HepG2 (cell line): ENCODE data around the gene HAPLN2. TPM values are rescaled to one million over a fixed set of nuclear protein-coding genes. Genes with fewer than 3 reads are reported as not detected.

Experiments used
- ASH2L ChIP-seq: fragments of 300-600, 200-600 bp; sonication (generic); IDR thresholded peaks from 2 replicates; pipeline ENCODE4 v1.7.0; 2017; ENCODE audit warnings: low read depth, mild to moderate bottlenecking, moderate library complexity, mixed read lengths, low read length; ENCODE audit not compliant: insufficient read length
- CREBL2 ChIP-seq: sonication (generic); formaldehyde crosslinking; IDR thresholded peaks from 2 replicates; pipeline ENCODE4 v1.8.1; 2023; ENCODE audit warnings: missing genetic modification reagents, mild to moderate bottlenecking, borderline replicate concordance
- CSRNP2 ChIP-seq: sonication (generic); formaldehyde crosslinking; conservative IDR thresholded peaks from 2 replicates; pipeline ENCODE4 v1.8.0; 2022; ENCODE audit warnings: low read depth, missing genetic modification reagents
- ELF4 ChIP-seq: sonication (generic); formaldehyde crosslinking; IDR thresholded peaks from 2 replicates; pipeline ENCODE4 v1.5.0; 2020; ENCODE audit warnings: missing genetic modification reagents, mild to moderate bottlenecking, moderate library complexity, borderline replicate concordance
- GATAD2A ChIP-seq: IDR thresholded peaks from 2 replicates; pipeline ENCODE4 v1.6.1; 2016
- HDAC6 ChIP-seq: fragments of 200-600 bp; sonication (generic); IDR thresholded peaks from 2 replicates; pipeline ENCODE4 v1.7.0; 2017; ENCODE audit warnings: mild to moderate bottlenecking, antibody characterized with exemption, low read length, low read depth
- KAT2B ChIP-seq: fragments of 150-350 bp; IDR thresholded peaks from 2 replicates; pipeline ENCODE4 v1.6.1; 2014; ENCODE audit warnings: low read depth, low read length, borderline replicate concordance
- KMT2A ChIP-seq: sonication (generic); formaldehyde crosslinking; IDR thresholded peaks from 2 replicates; pipeline ENCODE4 v1.4.0; 2020; ENCODE audit warnings: missing genetic modification reagents
- MAFF ChIP-seq: IDR thresholded peaks from 2 replicates; pipeline ENCODE4 v1.6.1; 2011; ENCODE audit warnings: low read depth, low read length, improper control_type of control experiment
- MED1 ChIP-seq: sonication (generic); formaldehyde crosslinking; IDR thresholded peaks from 2 replicates; pipeline ENCODE4 v1.4.0; 2020; ENCODE audit warnings: missing genetic modification reagents
- MED13 ChIP-seq: sonication (generic); formaldehyde crosslinking; IDR thresholded peaks from 2 replicates; pipeline ENCODE4 v1.5.0; 2020; ENCODE audit warnings: missing genetic modification reagents
- NR2F1 ChIP-seq, 2 experiments: fragments of 450-650 bp in 1 of 2; formaldehyde crosslinking in 1 of 2; IDR thresholded peaks; 2 replicates each; pipeline versions ENCODE4 v1.5.0 to v1.6.1; 2016 to 2020; ENCODE audit warnings: mild to moderate bottlenecking in 1 of 2, missing compliant biosample characterization in 1 of 2, missing genetic modification reagents in 1 of 2, moderate library complexity in 1 of 2
- PHF20 ChIP-seq: sonication (generic); formaldehyde crosslinking; IDR thresholded peaks from 2 replicates; pipeline ENCODE4 v1.5.0; 2020; ENCODE audit warnings: mild to moderate bottlenecking, missing genetic modification reagents
- REXO4 ChIP-seq: sonication (generic); formaldehyde crosslinking; IDR thresholded peaks from 2 replicates; pipeline ENCODE4 v1.8.0; 2022; ENCODE audit warnings: missing genetic modification reagents, mild to moderate bottlenecking, borderline replicate concordance
- RFXAP ChIP-seq: sonication (generic); formaldehyde crosslinking; IDR thresholded peaks from 2 replicates; pipeline ENCODE4 v1.4.0; 2020; ENCODE audit warnings: missing genetic modification reagents, borderline replicate concordance
- RXRB ChIP-seq: IDR thresholded peaks from 2 replicates; pipeline ENCODE4 v1.6.1; 2016; ENCODE audit warnings: borderline replicate concordance, missing genetic modification reagents, missing compliant biosample characterization
- SMARCC2 ChIP-seq: fragments of 450-650 bp; IDR thresholded peaks from 2 replicates; pipeline ENCODE4 v1.6.1; 2017; ENCODE audit warnings: antibody characterized with exemption, mild to moderate bottlenecking
- SSRP1 ChIP-seq: IDR thresholded peaks from 2 replicates; pipeline ENCODE4 v1.6.1; 2016; ENCODE audit warnings: control low read depth
- ZBTB26 ChIP-seq: IDR thresholded peaks from 2 replicates; pipeline ENCODE4 v1.6.1; 2016; ENCODE audit warnings: missing compliant biosample characterization, missing genetic modification reagents, borderline replicate concordance
- ZNF207 ChIP-seq: fragments of 450-650 bp; IDR thresholded peaks from 2 replicates; pipeline ENCODE4 v1.6.1; 2016; ENCODE audit warnings: antibody characterized with exemption, borderline replicate concordance
- ZNF547 ChIP-seq: sonication (generic); formaldehyde crosslinking; IDR thresholded peaks from 2 replicates; pipeline ENCODE4 v1.5.1; 2020; ENCODE audit warnings: mild to moderate bottlenecking, missing genetic modification reagents
- ZNF605 ChIP-seq: sonication (generic); formaldehyde crosslinking; IDR thresholded peaks from 2 replicates; pipeline ENCODE4 v1.8.0; 2022; ENCODE audit warnings: mild to moderate bottlenecking, missing genetic modification reagents
- ZNF615 ChIP-seq: sonication (generic); formaldehyde crosslinking; IDR thresholded peaks from 2 replicates; pipeline ENCODE4 v1.5.0; 2020; ENCODE audit warnings: mild to moderate bottlenecking, missing genetic modification reagents, borderline replicate concordance
- ZNF616 ChIP-seq: sonication (generic); formaldehyde crosslinking; IDR thresholded peaks from 2 replicates; pipeline ENCODE4 v1.5.0; 2020; ENCODE audit warnings: low read depth, mild to moderate bottlenecking, missing genetic modification reagents
- ZNF672 ChIP-seq: sonication (generic); formaldehyde crosslinking; IDR thresholded peaks from 2 replicates; pipeline ENCODE4 v1.8.1; 2022; ENCODE audit warnings: missing genetic modification reagents
- ZNF674 ChIP-seq: sonication (generic); formaldehyde crosslinking; IDR thresholded peaks from 2 replicates; pipeline ENCODE4 v1.5.0; 2020; ENCODE audit warnings: low read depth, mild to moderate bottlenecking, missing genetic modification reagents
- ZNF839 ChIP-seq: sonication (generic); formaldehyde crosslinking; IDR thresholded peaks from 2 replicates; pipeline ENCODE4 v1.4.0; 2020; ENCODE audit warnings: missing genetic modification reagents, mild to moderate bottlenecking, borderline replicate concordance
- ZSCAN12 ChIP-seq: sonication (generic); formaldehyde crosslinking; IDR thresholded peaks from 2 replicates; pipeline ENCODE4 v1.9.0; 2021; ENCODE audit warnings: mild to moderate bottlenecking, missing genetic modification reagents
- ZSCAN21 ChIP-seq: sonication (generic); formaldehyde crosslinking; IDR thresholded peaks from 2 replicates; pipeline ENCODE4 v1.8.0; 2022; ENCODE audit warnings: mild to moderate bottlenecking, missing genetic modification reagents, moderate library complexity, borderline replicate concordance
- polyA plus RNA-seq, 8 experiments: library from polyadenylated mRNA; depleted of rRNA in 3 of 8; stranded (reverse) in 7 of 8; unstranded in 1 of 8; fragments of >200 nt; fragmentation: Illumina TruSeq in 4 of 8; extraction: Trizol in 4 of 8; gene quantifications; 2 replicates each; pipeline versions ENCODE4 v1.2.1 to v1.2.3, GENCODE V29; 2011 to 2016; ENCODE audit warnings: low read depth in 4 of 8, missing spikeins in 1 of 8, mixed read lengths in 1 of 8; ENCODE audit not compliant: insufficient read depth in 1 of 8
- total RNA-seq, 5 experiments: library from RNA; depleted of rRNA; stranded (reverse); fragments of >200 nt; fragmentation: Illumina TruSeq; extraction: Trizol; gene quantifications; 2 replicates each; pipeline ENCODE4 v1.2.3, GENCODE V29; 2016; ENCODE audit warnings: low read depth in 1 of 5

Gene HAPLN2
- total and polyA plus RNA-seq, 2 of the 13 experiments (the other 11 are each of a cell fraction or from before 2014, with no cell fraction given) = not detected

- TF ChIP-seq ZNF605 (CRISPR knock-in tag) (peak; percentile 40; the same call in 1 of the 2 replicates), ZSCAN12 (CRISPR knock-in tag) (0 out of 2 replicates have a peak, but pooled peaks have one; percentile 35), SMARCC2 (no peak), SSRP1 (CRISPR knock-in tag) (no peak), RXRB (0 out of 2 replicates have a peak, but pooled peaks have one; percentile 47), ELF4 (CRISPR knock-in tag) (no peak), MED1 (CRISPR knock-in tag) (peak; percentile 68; the same call in 1 of the 2 replicates), CSRNP2 (CRISPR knock-in tag) (no peak), MED13 (CRISPR knock-in tag) (0 out of 2 replicates have a peak, but pooled peaks have one; percentile 45), ZNF616 (no peak), PHF20 (peak; percentile 96), KAT2B (no peak), ZBTB26 (CRISPR knock-in tag) (0 out of 2 replicates have a peak, but pooled peaks have one; percentile 42), RFXAP (CRISPR knock-in tag) (peak; percentile 59; the same call in 1 of the 2 replicates), ZNF674 (CRISPR knock-in tag) (no peak), ZNF615 (CRISPR knock-in tag) (no peak), ZNF207 (no peak), GATAD2A (peak; percentile 63), ZNF839 (CRISPR knock-in tag) (no peak; the same call in 1 of the 2 replicates), ZNF547 (CRISPR knock-in tag) (peak; percentile 60; the same call in 1 of the 2 replicates), HDAC6 (no peak), REXO4 (CRISPR knock-in tag) (no peak), KMT2A (peak; percentile 66), CREBL2 (0 out of 2 replicates have a peak, but pooled peaks have one; percentile 68), NR2F1 (CRISPR knock-in tag; IDR thresholded peaks at IDR 0.05) (no peak), ZNF672 (CRISPR knock-in tag) (no peak), ZSCAN21 (CRISPR knock-in tag) (no peak), ASH2L (peak; percentile 87), MAFF (no peak)
These were observed 17.9 kb upstream of the HAPLN2 start, which contains the start of gene GPATCH4 (continued) for GRCh38 chr1:156601122-156601830.
